K562 (cell line): ENCODE measurements around the gene TOR1AIP2. TPM values are rescaled to one million over a fixed set of nuclear protein-coding genes. Genes with fewer than 3 reads are reported as not detected.

ENCODE experiments used
- MGA ChIP-seq: fragments of 450-650 bp; IDR thresholded peaks from 2 replicates; pipeline ENCODE4 v1.6.1; 2016; ENCODE audit warnings: mild to moderate bottlenecking, moderate library complexity
- USF1 ChIP-seq: sonication (generic); formaldehyde crosslinking; IDR thresholded peaks from 2 replicates; pipeline ENCODE4 v1.9.0; 2022; ENCODE audit warnings: mild to moderate bottlenecking, missing genetic modification reagents
- ZNF75A ChIP-seq: fragments of 450-650 bp; formaldehyde crosslinking; IDR thresholded peaks from 2 replicates; pipeline ENCODE4 v1.4.0; 2020; ENCODE audit warnings: mild to moderate bottlenecking
- polyA plus RNA-seq, 8 experiments: library from polyadenylated mRNA; depleted of rRNA in 4 of 8; stranded (reverse) in 5 of 8; unstranded in 3 of 8; fragments of >200 nt; fragmentation: Nextera tagmentation in 2 of 8; fragmentation: Illumina TruSeq in 1 of 8; extraction: Ambion mirVana in 2 of 8; extraction: Trizol in 1 of 8; gene quantifications; 2 replicates each; pipeline versions ENCODE4 v1.2.1 to v1.2.3, GENCODE V29; 2011 to 2014; ENCODE audit warnings: inconsistent platforms in 1 of 8, missing spikeins in 1 of 8
- total RNA-seq, 7 experiments: library from RNA; depleted of rRNA in 6 of 7; stranded (reverse); fragments of >200 nt in 6 of 7; fragmentation: Illumina TruSeq in 2 of 7; extraction: Trizol in 2 of 7; gene quantifications; 2 replicates each; pipeline versions ENCODE4 v1.2.1 to v1.2.3, GENCODE V29; 2011 to 2021; ENCODE audit warnings: low replicate concordance in 1 of 7

TOR1AIP2 gene
- total and polyA plus RNA-seq, 9 of the 15 experiments (the other 6 are each of a cell fraction or from before 2014, with no cell fraction given) = 16.7 to 122 (median 41.4) TPM

GRCh38 chr1:179921981-179922872 is 44.6 kb upstream of the TOR1AIP2 start (continued):
- TF ChIP-seq MGA (no peak), USF1 (CRISPR knock-in tag) (no peak), ZNF75A (CRISPR knock-in tag) (no peak)
